ENCODE results near the gene ABCB10.

GRCh38 chr1:229561141-229561540 lies 2.6 kb upstream of the ABCB10 start:
- no peak for TF ChIP-seq CTCF (IDR thresholded peaks at IDR 0.05; ENCODE audit: low read depth, low read length, poor library complexity, severe bottlenecking)
- no peak for TF ChIP-seq EZH2phosphoT487 (IDR thresholded peaks at IDR 0.05; ENCODE audit: borderline replicate concordance, low read length)
